Parathyroid adenoma (tissue), 2 donors: Measurements from ENCODE around the gene C1GALT1.

Source experiments
- H2AFZ ChIP-seq: fragments of 300-600 bp; sonication (generic); one replicate; pipeline ENCODE4 v1.7.0; 2017; ENCODE audit warnings: antibody characterized with exemption, mild to moderate bottlenecking
- H3K27ac ChIP-seq: fragments of 300-600 bp; sonication (generic); one replicate; pipeline ENCODE4 v1.7.0; 2017
- H3K27me3 ChIP-seq: fragments of 300-600 bp; sonication (generic); one replicate; pipeline ENCODE4 v1.7.0; 2017; ENCODE audit warnings: low read length; ENCODE audit not compliant: control insufficient read depth, insufficient read depth
- H3K36me3 ChIP-seq: fragments of 300-600 bp; sonication (generic); one replicate; pipeline ENCODE4 v1.7.0; 2017; ENCODE audit warnings: low read length; ENCODE audit not compliant: control insufficient read depth, insufficient read depth
- H3K4me1 ChIP-seq: fragments of 300-600 bp; sonication (generic); one replicate; pipeline ENCODE4 v1.7.0; 2017; ENCODE audit warnings: control low read depth
- H3K4me2 ChIP-seq: fragments of 300-600 bp; sonication (generic); one replicate; pipeline ENCODE4 v1.7.0; 2017; ENCODE audit warnings: low read length
- H3K4me3 ChIP-seq: fragments of 300-600 bp; sonication (generic); one replicate; pipeline ENCODE4 v1.7.0; 2017; ENCODE audit warnings: low read depth, low read length
- H3K79me2 ChIP-seq: fragments of 300-600 bp; sonication (generic); one replicate; pipeline ENCODE4 v1.7.0; 2017; ENCODE audit warnings: control low read depth
- H3K9ac ChIP-seq: fragments of 300-600 bp; sonication (generic); one replicate; pipeline ENCODE4 v1.7.0; 2017; ENCODE audit warnings: mild to moderate bottlenecking
- H3K9me3 ChIP-seq: fragments of 300-600 bp; sonication (generic); one replicate; pipeline ENCODE4 v1.7.0; 2017; ENCODE audit warnings: low read length; ENCODE audit not compliant: control insufficient read depth
- TF ChIP-seq, protein P1 (sequence below): fragments of 300-600 bp; sonication (generic); IDR thresholded peaks from one replicate; pipeline ENCODE4 v1.7.0; 2017; ENCODE audit warnings: antibody characterized with exemption, mild to moderate bottlenecking
- donor health status: primary hyperparathyroidism.

The C1GALT1 gene

DNA sequence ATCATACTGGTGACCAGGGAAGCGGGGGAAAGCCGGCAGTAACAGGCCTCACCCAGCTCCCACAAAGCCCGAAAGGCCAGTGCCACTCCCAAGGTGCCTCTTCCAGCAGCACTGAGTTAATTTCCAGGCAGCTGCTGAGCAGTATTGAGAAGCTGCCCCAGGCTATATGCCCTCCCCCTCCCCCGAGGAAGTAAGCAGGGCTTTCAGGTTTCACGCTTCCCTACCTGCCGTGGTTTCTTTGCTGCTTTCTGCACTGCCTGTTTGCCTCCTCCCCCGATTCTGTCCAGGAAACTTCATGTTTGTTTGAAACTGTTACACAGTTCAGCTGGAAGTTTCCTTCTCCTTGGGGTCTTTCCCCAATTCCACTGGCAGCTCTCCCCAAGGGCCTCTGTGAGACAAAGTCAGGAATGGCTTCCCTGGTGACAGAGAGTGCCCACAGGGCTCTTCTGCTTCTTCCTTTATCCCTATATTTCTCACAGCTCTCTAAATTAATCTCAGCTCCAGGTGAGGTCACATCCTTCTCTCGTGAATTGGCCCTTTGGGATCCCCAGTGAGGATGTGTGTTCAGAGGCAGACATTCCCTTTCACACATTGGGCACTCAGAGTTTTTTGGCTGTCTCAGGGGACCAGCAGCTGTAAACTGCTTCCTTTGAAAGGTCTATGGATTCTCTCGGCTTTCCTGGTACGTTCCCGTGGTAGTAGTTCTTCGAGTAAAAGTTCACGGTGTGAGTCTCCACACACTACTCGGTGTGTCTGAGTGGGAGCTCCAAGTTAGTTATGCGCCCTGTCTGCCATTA is 19.4 kb downstream of the C1GALT1 start:
- H2AFZ ChIP-seq, result no peak overlapping the region
- TF ChIP-seq, protein P1, sequence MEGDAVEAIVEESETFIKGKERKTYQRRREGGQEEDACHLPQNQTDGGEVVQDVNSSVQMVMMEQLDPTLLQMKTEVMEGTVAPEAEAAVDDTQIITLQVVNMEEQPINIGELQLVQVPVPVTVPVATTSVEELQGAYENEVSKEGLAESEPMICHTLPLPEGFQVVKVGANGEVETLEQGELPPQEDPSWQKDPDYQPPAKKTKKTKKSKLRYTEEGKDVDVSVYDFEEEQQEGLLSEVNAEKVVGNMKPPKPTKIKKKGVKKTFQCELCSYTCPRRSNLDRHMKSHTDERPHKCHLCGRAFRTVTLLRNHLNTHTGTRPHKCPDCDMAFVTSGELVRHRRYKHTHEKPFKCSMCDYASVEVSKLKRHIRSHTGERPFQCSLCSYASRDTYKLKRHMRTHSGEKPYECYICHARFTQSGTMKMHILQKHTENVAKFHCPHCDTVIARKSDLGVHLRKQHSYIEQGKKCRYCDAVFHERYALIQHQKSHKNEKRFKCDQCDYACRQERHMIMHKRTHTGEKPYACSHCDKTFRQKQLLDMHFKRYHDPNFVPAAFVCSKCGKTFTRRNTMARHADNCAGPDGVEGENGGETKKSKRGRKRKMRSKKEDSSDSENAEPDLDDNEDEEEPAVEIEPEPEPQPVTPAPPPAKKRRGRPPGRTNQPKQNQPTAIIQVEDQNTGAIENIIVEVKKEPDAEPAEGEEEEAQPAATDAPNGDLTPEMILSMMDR, result no peak
- H3K79me2 ChIP-seq, result peaks cover 73% of the 10 kb centered on the region
- no peaks in the 10 kb centered on the region for H3K36me3 ChIP-seq
- no peaks in the 10 kb centered on the region for H3K9me3 ChIP-seq
- no peak overlapping the region for H3K9ac ChIP-seq
- H3K4me1 ChIP-seq, result peaks cover 33% of the 10 kb centered on the region
- H3K4me2 ChIP-seq, result peak overlapping the region; percentile 47
- H3K27ac ChIP-seq, result peak overlapping the region; percentile 62
- H3K4me3 ChIP-seq, result peak overlapping the region; percentile 12
- H3K27me3 ChIP-seq, result no peaks in the 10 kb centered on the region

DNA sequence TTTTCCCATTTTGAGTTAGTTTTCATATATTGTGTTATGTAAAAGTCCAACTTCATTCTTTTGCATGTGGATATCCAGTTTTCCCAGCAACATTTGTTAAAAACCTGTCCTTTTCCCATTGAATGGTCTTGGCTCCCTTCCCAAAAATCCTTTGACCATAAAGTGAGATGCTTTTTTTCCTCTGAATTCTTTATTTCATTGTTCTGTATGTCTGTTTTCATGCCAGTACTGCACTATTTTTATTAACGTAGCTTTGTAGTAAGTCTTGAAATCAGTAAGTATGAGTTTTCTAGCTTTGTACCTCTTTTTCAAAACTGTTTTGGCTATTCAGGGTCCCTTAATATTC is 20.0 kb downstream of the C1GALT1 start:
- no peaks in the 10 kb centered on the region for H3K36me3 ChIP-seq
- H3K4me1 ChIP-seq, result peaks cover 33% of the 10 kb centered on the region
- H3K27ac ChIP-seq, result peak overlapping the region; percentile 62
- peak overlapping the region; percentile 12 for H3K4me3 ChIP-seq
- no peak overlapping the region for H3K9ac ChIP-seq
- peaks cover 70% of the 10 kb centered on the region for H3K79me2 ChIP-seq
- H3K27me3 ChIP-seq, result no peaks in the 10 kb centered on the region
- TF ChIP-seq, protein P1, result no peak
- no peak overlapping the region for H2AFZ ChIP-seq
- H3K9me3 ChIP-seq, result no peaks in the 10 kb centered on the region
- peak overlapping the region; percentile 47 for H3K4me2 ChIP-seq

DNA sequence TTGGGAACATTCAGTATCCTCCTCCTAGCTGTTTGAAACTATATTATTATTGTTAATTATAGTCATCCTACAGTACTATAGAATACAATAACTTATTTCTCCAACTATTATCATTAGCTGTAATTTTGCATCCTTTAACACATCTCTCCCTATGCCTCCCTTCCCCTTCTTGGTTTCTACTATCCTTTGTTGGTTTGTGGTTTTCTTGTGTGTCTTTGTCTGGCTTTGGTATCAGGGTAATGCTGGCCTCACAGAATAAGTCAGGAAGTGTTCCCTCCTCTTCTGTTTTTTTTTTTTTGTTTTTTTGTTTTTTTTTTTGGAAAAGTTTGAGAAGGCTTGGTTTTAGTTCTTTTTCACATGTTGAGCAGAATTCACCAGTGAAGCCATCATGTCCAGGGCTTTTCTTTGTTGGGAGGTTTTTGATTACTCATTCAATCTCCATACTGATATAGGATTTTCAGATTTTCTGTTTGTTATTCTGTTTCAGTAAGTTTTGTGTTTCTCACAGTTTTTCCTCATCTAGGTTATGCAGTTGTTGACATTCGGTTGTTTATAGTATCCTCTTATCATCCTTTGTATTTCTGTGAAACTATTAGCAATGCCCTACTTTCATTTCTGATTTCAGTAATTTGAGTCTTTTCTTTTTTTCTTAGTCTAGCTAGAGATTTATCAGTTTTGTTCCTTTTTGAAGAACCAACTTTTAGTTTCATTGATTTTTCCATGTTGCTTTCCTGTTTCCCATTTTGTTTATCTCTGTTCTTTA is 21.6 kb downstream of the C1GALT1 start:
- no peak overlapping the region for H3K4me3 ChIP-seq
- TF ChIP-seq, protein P1, result no peak
- H3K36me3 ChIP-seq, result no peaks in the 10 kb centered on the region
- H3K4me2 ChIP-seq, result no peak overlapping the region
- no peak overlapping the region for H3K27ac ChIP-seq
- H3K79me2 ChIP-seq, result peaks cover 69% of the 10 kb centered on the region
- no peak overlapping the region for H3K9ac ChIP-seq
- H2AFZ ChIP-seq, result no peak overlapping the region
- H3K27me3 ChIP-seq, result no peaks in the 10 kb centered on the region
- peaks cover 37% of the 10 kb centered on the region for H3K4me1 ChIP-seq
- H3K9me3 ChIP-seq, result no peaks in the 10 kb centered on the region

DNA sequence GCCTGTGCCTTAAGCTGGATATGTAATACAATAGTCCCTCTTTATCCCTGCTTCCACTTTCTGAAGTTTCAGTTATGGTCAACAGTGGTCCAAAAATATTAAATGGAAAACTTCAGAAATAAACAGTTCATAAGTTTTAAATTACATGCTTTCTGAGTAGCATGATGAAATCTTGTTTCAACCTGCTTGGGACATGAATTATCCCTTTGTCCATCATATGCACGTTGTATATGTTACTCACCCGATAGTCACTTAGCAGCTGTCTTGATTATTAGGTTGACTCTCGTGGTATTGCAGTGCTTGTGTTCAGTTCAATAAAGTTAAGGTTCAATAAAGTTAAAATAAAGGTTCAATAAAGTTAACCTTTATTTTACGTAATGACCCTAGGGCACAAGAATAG is 25.5 kb downstream of the C1GALT1 start:
- TF ChIP-seq, protein P1, result no peak
- H3K4me1 ChIP-seq, result peaks cover 28% of the 10 kb centered on the region
- no peak overlapping the region for H3K27ac ChIP-seq
- H3K27me3 ChIP-seq, result no peaks in the 10 kb centered on the region
- no peak overlapping the region for H2AFZ ChIP-seq
- no peaks in the 10 kb centered on the region for H3K36me3 ChIP-seq
- H3K79me2 ChIP-seq, result peaks cover 53% of the 10 kb centered on the region
- H3K9ac ChIP-seq, result no peak overlapping the region
- H3K4me2 ChIP-seq, result no peak overlapping the region
- no peaks in the 10 kb centered on the region for H3K9me3 ChIP-seq
- no peak overlapping the region for H3K4me3 ChIP-seq
